T follicular helper cell (primary cell): ENCODE measurements around the gene PAXX.
"Not testable (repeated sequence)": the region's sequence is repeated elsewhere in the genome, so short reads cannot be mapped to it uniquely, and the experiment has no call there.

Experiments
- DNase-seq: peaks from one replicate; pipeline ENCODE4 v3.0.0-alpha.2; 2020; ENCODE audit warnings: low read depth

PAXX gene

DNA sequence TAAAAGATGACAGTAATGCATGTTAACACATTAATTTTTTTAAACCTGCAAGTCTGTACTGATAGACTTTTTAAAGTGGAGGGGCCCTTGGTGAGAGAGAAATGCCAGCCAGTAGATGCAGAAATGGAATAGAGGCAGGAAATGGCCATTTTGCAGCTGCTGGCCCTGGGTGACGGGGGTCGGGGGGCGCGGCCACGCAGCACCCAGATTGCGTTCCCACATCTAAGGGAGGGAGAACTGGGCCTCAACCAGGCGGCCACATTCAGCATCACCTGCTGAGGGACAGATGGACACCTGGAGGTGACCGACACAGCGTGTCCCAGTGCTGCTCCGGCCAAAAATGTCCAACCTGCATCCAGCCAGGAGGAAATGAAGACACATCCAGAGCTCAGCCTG lies 10.4 kb downstream of the PAXX start:
- DNase-seq = no peak

DNA sequence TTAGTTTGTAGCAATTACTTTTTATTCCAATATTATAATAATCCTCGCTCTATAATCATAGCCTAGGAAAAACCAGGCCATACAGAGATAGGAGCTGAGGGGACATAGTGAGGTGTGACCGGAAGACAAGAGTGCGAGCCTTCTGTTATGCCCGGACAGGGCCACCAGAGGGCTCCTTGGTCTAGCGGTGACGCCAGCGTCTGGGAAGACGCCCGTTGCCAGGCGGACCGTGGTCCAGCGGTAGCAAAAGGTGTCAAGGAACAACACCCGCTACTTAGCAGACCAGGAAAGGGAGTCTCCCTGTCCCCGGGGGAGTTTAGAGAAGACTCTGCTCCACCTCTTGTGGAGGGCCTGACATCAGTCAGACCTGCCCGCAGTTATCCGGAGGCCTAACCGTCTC lies 12.1 kb downstream of the PAXX start:
- DNase-seq = not testable (repeated sequence)

DNA sequence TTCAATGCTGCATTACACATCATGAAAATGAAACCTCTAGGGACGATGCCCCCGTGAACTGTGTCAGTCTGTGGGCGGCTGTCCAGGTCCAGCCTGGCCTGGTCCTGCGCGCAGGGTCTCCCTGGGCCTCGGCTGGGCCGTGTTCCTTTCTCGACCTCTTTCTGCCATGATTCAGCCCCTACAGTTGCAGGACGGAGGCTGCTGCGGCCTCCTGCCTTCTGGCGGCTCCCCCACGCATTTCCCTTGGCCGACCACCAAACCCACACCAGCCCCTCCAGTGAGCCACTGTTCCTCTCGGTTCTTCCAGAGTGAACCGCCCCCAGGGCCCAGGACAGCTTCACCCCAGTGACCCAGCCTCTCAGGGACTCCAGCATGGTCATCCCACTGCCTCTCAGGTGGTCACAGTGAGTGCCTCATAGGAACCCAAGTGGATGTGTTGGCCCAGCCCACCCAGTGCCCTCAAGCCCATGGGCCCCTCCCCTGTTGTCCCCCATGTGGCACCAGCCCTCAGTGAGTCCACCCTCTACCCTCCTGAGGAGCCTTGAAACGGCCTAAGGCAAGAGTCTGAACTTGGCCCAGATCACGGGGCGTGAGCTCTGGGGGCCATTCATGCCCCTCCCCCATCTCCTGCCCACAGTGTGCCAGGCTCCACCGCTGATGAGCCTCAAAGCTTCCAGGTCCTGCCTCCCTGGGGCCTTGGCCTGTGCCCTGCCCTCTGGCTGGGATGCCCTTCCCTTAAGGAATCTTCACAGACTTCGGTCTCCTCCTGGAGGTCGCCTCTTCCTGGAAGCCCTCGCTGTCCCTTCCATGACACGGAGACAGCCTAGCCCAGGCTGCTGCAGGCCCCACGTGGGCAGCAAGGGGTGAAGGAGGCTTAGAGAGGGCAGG lies 14.1 kb downstream of the PAXX start:
- no peak for DNase-seq

- DNase-seq = no peak
Measured at GRCh38 chr9:137007108-137007815, 15.0 kb downstream of the PAXX start.

- DNase-seq = no peak
Measured at GRCh38 chr9:137007816-137008270, 15.6 kb downstream of the PAXX start.

DNA sequence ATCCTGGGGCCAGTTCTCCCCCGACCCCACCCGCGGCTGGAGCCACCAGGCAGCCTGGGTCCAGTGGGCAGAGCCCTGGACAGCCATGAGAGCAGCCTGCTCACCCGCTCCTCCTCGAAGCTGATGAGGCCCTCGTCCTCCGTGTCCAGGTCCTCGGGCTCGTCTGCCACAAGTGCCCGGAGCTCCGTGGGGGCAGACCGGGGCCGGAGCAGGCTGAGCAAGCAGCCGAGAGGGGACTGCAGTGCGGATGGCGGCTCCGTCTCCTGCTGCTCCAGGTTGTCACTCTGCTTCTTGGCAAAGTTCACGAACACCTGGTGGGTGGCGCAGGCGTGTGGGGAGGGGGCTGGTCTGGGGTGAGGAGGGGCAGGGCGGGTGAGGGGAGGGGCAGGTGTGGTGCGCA lies 16.1 kb downstream of the PAXX start:
- DNase-seq = no peak

GRCh38 chr9:137009217-137009616 lies 17.0 kb downstream of the PAXX start:
- DNase-seq = no peak

- no peak for DNase-seq
Measured at GRCh38 chr9:137009938-137010732, 17.9 kb downstream of the PAXX start.

GRCh38 chr9:137011156-137011555 lies 18.9 kb downstream of the PAXX start:
- no peak for DNase-seq

DNA sequence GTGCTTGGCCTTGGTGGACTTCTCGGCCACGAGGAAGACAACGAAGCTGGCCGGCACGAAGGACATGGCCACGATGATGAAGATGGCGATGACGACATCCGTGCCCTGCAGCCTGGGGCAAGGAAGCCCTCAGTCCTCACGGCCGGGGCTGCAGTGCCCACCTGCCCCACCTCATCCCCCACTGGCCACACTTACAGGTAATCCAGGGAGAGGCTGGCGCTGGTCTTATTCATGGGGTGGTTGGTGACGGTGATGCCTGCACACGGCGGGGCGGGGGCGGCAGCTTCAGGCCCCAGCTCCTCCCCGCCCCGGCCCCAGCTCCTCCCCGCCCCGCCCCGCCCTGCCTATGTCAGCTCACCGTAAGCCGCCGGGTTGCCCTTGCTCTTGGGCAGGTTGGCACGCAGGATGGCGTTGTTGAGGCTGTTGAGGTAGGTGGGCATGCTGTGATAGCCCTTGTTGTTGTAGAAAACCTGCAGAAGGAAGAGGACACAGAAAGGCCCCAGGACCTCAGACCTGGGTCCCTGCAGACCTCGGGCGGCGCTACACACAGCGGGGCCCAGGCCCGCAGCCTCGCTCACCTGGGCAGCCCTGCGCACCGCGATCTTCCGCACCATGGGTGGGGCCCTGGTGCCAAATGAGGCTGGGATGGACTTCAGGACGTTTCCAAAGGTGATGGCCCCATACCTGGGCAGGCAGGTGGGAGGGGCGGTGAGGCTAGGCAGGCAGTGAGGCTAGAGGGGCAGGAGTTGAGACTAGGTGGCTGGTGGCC lies 19.9 kb downstream of the PAXX start:
- no peak for DNase-seq

DNA sequence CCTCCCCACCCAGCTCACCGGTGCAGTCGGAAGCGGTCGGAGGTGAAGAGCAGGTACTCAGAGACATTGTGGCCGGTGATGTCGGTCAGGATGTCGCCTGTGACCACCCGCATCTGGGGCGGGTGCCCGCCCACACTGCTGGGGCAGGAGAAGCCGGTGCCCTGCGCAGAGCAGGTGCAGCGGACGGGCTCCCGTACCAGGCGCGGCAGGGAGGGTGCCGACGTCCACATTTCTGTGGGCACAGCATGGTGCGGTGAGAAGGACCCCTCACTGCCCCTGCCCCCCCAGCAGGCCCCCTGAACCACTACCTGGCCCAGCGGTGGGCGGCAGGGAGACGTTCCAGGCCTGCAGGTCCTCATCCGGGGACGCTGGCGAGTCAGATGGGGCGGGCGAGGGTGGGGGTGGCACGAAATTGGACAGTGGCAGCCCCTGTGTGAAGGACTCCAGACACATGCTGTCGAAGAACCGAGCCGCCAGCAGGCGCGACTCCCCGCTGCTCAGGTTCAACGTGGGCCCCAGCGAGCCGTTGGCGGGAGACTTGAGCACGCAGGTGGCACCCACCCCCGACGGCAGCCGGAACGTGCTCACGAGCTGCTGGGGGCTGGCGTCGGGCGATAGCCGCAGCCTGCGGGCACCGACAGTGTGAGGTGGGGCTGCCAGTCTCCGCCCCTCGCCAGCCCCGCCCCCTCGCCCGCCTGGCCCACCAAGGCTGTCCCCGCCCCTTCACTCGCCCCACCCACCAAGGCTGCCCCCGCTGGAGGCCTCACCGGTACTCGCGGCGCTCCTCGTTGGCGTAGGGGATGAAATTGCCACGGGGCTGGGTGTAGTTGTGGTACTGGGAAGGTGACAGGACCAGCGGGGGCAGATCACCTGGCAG lies 20.7 kb downstream of the PAXX start:
- DNase-seq = no peak

GRCh38 chr9:137013571-137013940 lies 21.3 kb downstream of the PAXX start:
- no peak for DNase-seq

GRCh38 chr9:137014166-137014565 lies 21.9 kb downstream of the PAXX start:
- DNase-seq = no peak

- DNase-seq = no peak
Measured at GRCh38 chr9:137014776-137015539, 22.7 kb downstream of the PAXX start.

DNA sequence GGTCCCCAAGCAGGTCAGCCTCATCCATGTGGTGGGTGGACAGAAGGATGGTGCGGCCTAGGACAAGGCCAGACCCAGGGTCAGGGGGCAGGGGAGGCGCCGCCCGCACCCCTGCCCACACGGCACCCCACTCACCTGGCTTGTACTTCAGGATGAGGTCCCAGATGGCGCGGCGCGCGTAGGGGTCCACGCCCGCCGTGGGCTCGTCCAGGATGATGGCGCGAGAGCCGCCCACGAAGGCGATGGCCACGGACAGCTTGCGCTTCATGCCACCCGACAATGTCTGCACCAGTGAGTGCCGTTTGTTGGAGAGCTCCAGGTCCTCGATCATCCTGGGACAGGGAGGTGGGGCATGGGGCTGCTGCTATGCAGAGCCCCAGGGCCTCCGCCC lies 23.3 kb downstream of the PAXX start:
- no peak for DNase-seq

- no peak for DNase-seq
Measured at GRCh38 chr9:137015976-137016375, 23.8 kb downstream of the PAXX start.

- DNase-seq = no peak
Measured at GRCh38 chr9:137016436-137016835, 24.2 kb downstream of the PAXX start.

DNA sequence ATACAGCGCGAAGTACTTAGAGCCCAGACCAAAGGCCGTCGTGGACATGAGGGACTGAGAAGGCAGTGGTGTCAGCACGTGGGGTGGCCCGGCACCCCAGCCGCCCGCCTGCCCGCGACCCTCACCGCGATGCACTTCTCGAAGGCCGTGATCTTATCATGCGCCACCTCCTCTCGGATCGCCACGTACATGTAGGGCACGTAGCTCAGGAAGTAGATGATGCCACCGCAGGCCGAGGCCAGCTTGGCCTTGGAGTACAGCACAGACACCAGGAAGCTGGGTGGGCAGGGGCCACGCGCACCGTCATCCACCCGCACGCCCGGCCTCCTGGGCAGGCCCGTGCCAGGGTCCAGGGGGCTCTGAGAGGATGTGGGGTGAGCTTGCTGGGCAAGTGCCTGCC lies 24.8 kb downstream of the PAXX start:
- DNase-seq = no peak

- DNase-seq = no peak
Measured at GRCh38 chr9:137017791-137018497, 25.7 kb downstream of the PAXX start.
